HCT116 (cell line): ENCODE results near the gene LTC4S. TPM values are rescaled to one million over a fixed set of nuclear protein-coding genes. Genes with fewer than 3 reads are reported as not detected.
A peak's percentile ranks its signal among the peaks of the same experiment; 100 is the strongest.

Experiments used
- ATAC-seq: fragments of 200-7000 bp; cut with Tn5 transposase; 2 replicates; pipeline ENCODE4 v1.9.1; 2020; ENCODE audit warnings: mild to moderate bottlenecking, moderate library complexity
- BruUV-seq: library from RNA; stranded (reverse); fragments of 400-500 nt; replicated peaks from 2 replicates; lab custom pipeline; 2021; lab: Mats Ljungman, UMichigan
- CTCF ChIA-PET: fragments of 300-600 bp; sonication (Branson Sonifier 250); formaldehyde crosslinking; loops from one replicate; lab custom pipeline; 2021; ENCODE audit warnings: antibody characterized with exemption; lab: Charles Lee
- POLR2A ChIA-PET: fragments of 300-600, 350-600 bp; sonication (Branson Sonifier 250); formaldehyde crosslinking; loops from one replicate; lab custom pipeline; 2021; ENCODE audit warnings: antibody characterized with exemption; lab: Charles Lee
- RAD21 ChIA-PET, 2 experiments: fragments of 300-600 bp; sonication (Branson Sonifier 250); formaldehyde crosslinking; loops; one replicate each; lab custom pipeline; 2023; ENCODE audit warnings: low total read pairs in 2 of 2; ENCODE audit not compliant: uncharacterized antibody in 2 of 2, unreplicated experiment in 2 of 2, low non-redundant PET in 1 of 2; lab: Charles Lee
- DNase-seq: peaks from one replicate; pipeline ENCODE4 v3.0.0-alpha.2; 2010; ENCODE audit warnings: low read depth, low spot score
- H2AFZ ChIP-seq: fragments of 200-600 bp; shearing (Covaris generic), sonication (generic); 2 replicates; pipeline ENCODE4 v1.6.1; 2017; ENCODE audit warnings: low read depth, mixed run types, mixed read lengths, antibody characterized with exemption, low read length; ENCODE audit not compliant: poor library complexity, severe bottlenecking
- H3K27ac ChIP-seq: 2 replicates; pipeline ENCODE4 v1.5.1; 2012; ENCODE audit warnings: low read depth, low read length
- H3K27me3 ChIP-seq: fragments of 200-600 bp; sonication (generic); 2 replicates; pipeline ENCODE4 v1.6.1; 2016; ENCODE audit warnings: mixed run types, low read length, mixed read lengths; ENCODE audit not compliant: insufficient read depth
- H3K36me3 ChIP-seq, 2 experiments: fragments of 200-500 bp in 1 of 2; fragments of 200-600 bp in 1 of 2; sonication (Bioruptor generic) in 1 of 2; sonication (generic) in 1 of 2; 2 replicates each; pipeline versions ENCODE4 v1.5.1 to v1.6.1; 2014 to 2016; ENCODE audit warnings: low read length in 2 of 2, inconsistent platforms in 1 of 2, mixed read lengths in 1 of 2, mixed run types in 1 of 2; ENCODE audit not compliant: insufficient read depth in 2 of 2, control insufficient read depth in 1 of 2
- H3K4me1 ChIP-seq, 2 experiments: fragments of 200-600 bp in 1 of 2; sonication (generic) in 1 of 2; 2 replicates each; pipeline versions ENCODE4 v1.5.1 to v1.6.1; 2012 to 2017; ENCODE audit warnings: low read length in 2 of 2, inconsistent platforms in 1 of 2, mild to moderate bottlenecking in 1 of 2, mixed read lengths in 1 of 2, mixed run types in 1 of 2, moderate library complexity in 1 of 2; ENCODE audit not compliant: insufficient read depth in 2 of 2, control insufficient read depth in 1 of 2
- H3K4me2 ChIP-seq: fragments of 200-600 bp; sonication (generic); 2 replicates; pipeline ENCODE4 v1.6.1; 2017; ENCODE audit warnings: mixed run types, low read length, mixed read lengths
- H3K4me3 ChIP-seq, 2 experiments: fragments of 200-600 bp in 1 of 2; sonication (generic) in 1 of 2; replicated peaks in 1 of 2; 2 replicates each; pipeline ENCODE4 v1.5.1; 2011 to 2016; ENCODE audit warnings: low read length in 2 of 2, control low read depth in 1 of 2, low read depth in 1 of 2, mild to moderate bottlenecking in 1 of 2, mixed read lengths in 1 of 2, mixed run types in 1 of 2
- H3K79me2 ChIP-seq: fragments of 200-600 bp; sonication (generic); 2 replicates; pipeline ENCODE4 v1.6.1; 2017; ENCODE audit warnings: mild to moderate bottlenecking, mixed run types, low read length, moderate library complexity, mixed read lengths; ENCODE audit not compliant: insufficient read depth
- H3K9ac ChIP-seq: fragments of 200-600 bp; sonication (generic); 2 replicates; pipeline ENCODE4 v1.6.1; 2016; ENCODE audit warnings: low read length, mixed read lengths
- H3K9me2 ChIP-seq: fragments of 200-600 bp; sonication (generic), shearing (Covaris generic); 2 replicates; pipeline ENCODE4 v1.6.1; 2017; ENCODE audit warnings: mixed run types, mild to moderate bottlenecking, moderate library complexity; ENCODE audit not compliant: insufficient read depth
- H3K9me3 ChIP-seq, 2 experiments: fragments of 200-500 bp in 1 of 2; fragments of 200-600 bp in 1 of 2; sonication (Bioruptor generic) in 1 of 2; sonication (generic) in 1 of 2; 2 replicates each; pipeline ENCODE4 v1.6.1; 2014 to 2017; ENCODE audit warnings: low read length in 2 of 2, mixed read lengths in 2 of 2, inconsistent platforms in 1 of 2, low read depth in 1 of 2, mild to moderate bottlenecking in 1 of 2, mixed run types in 1 of 2, moderate library complexity in 1 of 2; ENCODE audit not compliant: control insufficient read depth in 1 of 2, insufficient read depth in 1 of 2
- H4K20me1 ChIP-seq: fragments of 200-600 bp; sonication (generic), shearing (Covaris generic); 2 replicates; pipeline ENCODE4 v1.6.1; 2017; ENCODE audit warnings: mixed run types, mild to moderate bottlenecking, moderate library complexity; ENCODE audit not compliant: insufficient read depth
- CEBPB ChIP-seq: IDR thresholded peaks from 2 replicates; pipeline ENCODE4 v1.6.1; 2012; ENCODE audit warnings: low read depth
- EGR1 ChIP-seq: IDR thresholded peaks from 2 replicates; pipeline ENCODE4 v1.6.1; 2012; ENCODE audit warnings: low read depth
- EZH2 ChIP-seq: fragments of 200-600 bp; sonication (generic); IDR thresholded peaks from 2 replicates; pipeline ENCODE4 v1.6.1; 2017; ENCODE audit warnings: antibody characterized with exemption, mixed run types
- EZH2phosphoT487 ChIP-seq: fragments of 200-600 bp; IDR thresholded peaks from 2 replicates; pipeline ENCODE4 v1.6.1; 2018; ENCODE audit warnings: antibody characterized with exemption, borderline replicate concordance
- FOSL1 ChIP-seq: IDR thresholded peaks from 2 replicates; pipeline ENCODE4 v1.6.1; 2012; ENCODE audit warnings: low read depth
- RAD21 ChIP-seq: IDR thresholded peaks from 2 replicates; pipeline ENCODE4 v1.6.1; 2012; ENCODE audit warnings: low read depth, mild to moderate bottlenecking
- SP1 ChIP-seq: IDR thresholded peaks from 2 replicates; pipeline ENCODE4 v1.6.1; 2012; ENCODE audit warnings: low read depth
- SRF ChIP-seq: IDR thresholded peaks from 2 replicates; pipeline ENCODE4 v1.6.1; 2012; ENCODE audit warnings: low read depth
- TCF7L2 ChIP-seq: IDR thresholded peaks from 2 replicates; pipeline ENCODE4 v1.7.0; 2011; ENCODE audit warnings: borderline replicate concordance, inconsistent platforms; ENCODE audit not compliant: insufficient read depth, insufficient read length; ENCODE audit errors: extremely low read depth
- YY1 ChIP-seq: IDR thresholded peaks from 2 replicates; pipeline ENCODE4 v1.6.1; 2011; ENCODE audit warnings: low read length, low read depth, moderate library complexity, mild to moderate bottlenecking; ENCODE audit not compliant: insufficient replicate concordance; ENCODE audit errors: extremely low read depth
- ZFX ChIP-seq: fragments of 450-650 bp; IDR thresholded peaks from 2 replicates; pipeline ENCODE4 v1.6.1; 2017
- ZNF274 ChIP-seq: fragments of 200-500 bp; sonication (Bioruptor generic); IDR thresholded peaks from 2 replicates; pipeline ENCODE4 v1.6.1; 2014; ENCODE audit warnings: mild to moderate bottlenecking, low read depth, low read length, inconsistent platforms
- intact Hi-C: fragments of 100-400 bp; cut with micrococcal nuclease; formaldehyde crosslinking; loops from 2 replicates; pipeline ENCODE4 v1.10.0; 2022
- total RNA-seq: library from RNA; stranded (reverse); gene quantifications from one replicate; pipeline ENCODE4 v1.2.1, GENCODE V29; 2021; ENCODE audit not compliant: unreplicated experiment
- TF ChIP-seq, protein P1 (sequence below): IDR thresholded peaks from 2 replicates; pipeline ENCODE4 v1.6.1; 2011; ENCODE audit warnings: mild to moderate bottlenecking, low read length, moderate library complexity; ENCODE audit not compliant: insufficient replicate concordance; ENCODE audit errors: extremely low read depth
- TF ChIP-seq, protein P2 (sequence below): IDR thresholded peaks from 2 replicates; pipeline ENCODE4 v1.6.1; 2012

LTC4S gene
- total RNA-seq, 1 experiment from 2014 or later, result 5.0 TPM

DNA sequence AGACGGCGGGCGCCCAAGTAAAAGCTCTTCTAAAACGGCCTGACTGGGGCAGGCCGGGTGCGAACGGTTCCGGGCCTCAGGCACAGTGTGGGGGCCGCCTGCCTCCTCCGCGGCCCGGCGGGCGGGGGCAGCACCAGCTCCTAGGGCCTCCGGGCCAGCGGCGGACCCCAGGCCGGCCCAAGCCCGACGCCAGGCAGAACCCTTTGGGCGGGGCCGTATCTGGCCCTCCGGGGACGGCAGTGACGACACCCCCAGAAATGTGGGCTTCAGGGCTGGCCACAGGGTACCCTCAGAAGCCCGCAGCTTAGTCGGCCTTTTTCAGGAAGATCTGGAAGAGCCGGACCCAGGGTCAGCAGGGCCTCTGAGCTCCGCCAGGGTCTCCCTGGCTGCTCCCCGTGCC is 4.0 kb downstream of the LTC4S start:
- Histone ChIP-seq H4K20me1 (no peaks in the 10 kb centered on the region), H3K4me1 (peaks cover 15 to 33% of the 10 kb centered on the region in 2 experiments; a peak in 3 of 4 replicates)
- POLR2A ChIA-PET, result interaction anchor here (2.9 kb wide), 1 partner anchor 9 kb away, joined by 8 read pairs; the partner anchor contains the start of gene MGAT4B
- ATAC-seq, result no peak
- TF ChIP-seq EGR1, result no peak
- TF ChIP-seq CEBPB, result no peak
- TF ChIP-seq, protein P1, sequence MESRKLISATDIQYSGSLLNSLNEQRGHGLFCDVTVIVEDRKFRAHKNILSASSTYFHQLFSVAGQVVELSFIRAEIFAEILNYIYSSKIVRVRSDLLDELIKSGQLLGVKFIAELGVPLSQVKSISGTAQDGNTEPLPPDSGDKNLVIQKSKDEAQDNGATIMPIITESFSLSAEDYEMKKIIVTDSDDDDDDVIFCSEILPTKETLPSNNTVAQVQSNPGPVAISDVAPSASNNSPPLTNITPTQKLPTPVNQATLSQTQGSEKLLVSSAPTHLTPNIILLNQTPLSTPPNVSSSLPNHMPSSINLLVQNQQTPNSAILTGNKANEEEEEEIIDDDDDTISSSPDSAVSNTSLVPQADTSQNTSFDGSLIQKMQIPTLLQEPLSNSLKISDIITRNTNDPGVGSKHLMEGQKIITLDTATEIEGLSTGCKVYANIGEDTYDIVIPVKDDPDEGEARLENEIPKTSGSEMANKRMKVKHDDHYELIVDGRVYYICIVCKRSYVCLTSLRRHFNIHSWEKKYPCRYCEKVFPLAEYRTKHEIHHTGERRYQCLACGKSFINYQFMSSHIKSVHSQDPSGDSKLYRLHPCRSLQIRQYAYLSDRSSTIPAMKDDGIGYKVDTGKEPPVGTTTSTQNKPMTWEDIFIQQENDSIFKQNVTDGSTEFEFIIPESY, result no peak
- no peak for TF ChIP-seq RAD21
- TF ChIP-seq SRF, result no peak
- no peak for TF ChIP-seq ZNF274
- TF ChIP-seq, protein P2, sequence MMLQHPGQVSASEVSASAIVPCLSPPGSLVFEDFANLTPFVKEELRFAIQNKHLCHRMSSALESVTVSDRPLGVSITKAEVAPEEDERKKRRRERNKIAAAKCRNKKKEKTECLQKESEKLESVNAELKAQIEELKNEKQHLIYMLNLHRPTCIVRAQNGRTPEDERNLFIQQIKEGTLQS, result no peak
- no peak for TF ChIP-seq TCF7L2
- TF ChIP-seq EZH2, result no peak
- no peak for TF ChIP-seq SP1
- no peak for TF ChIP-seq FOSL1
- TF ChIP-seq YY1, result no peak
- TF ChIP-seq EZH2phosphoT487, result no peak
- no peak for TF ChIP-seq ZFX
- TF ChIP-seq, all 23 proteins: peak for 0
- no peaks in the 10 kb centered on the region for H3K27me3 ChIP-seq
- H3K27ac ChIP-seq, result peak overlapping the region; percentile 99; the same call in 1 of the 2 replicates
- DNase-seq, result no peak
- H3K9me3 ChIP-seq, result no peaks in the 10 kb centered on the region
- no peak overlapping the region for H3K4me2 ChIP-seq
- BruUV-seq, result no TSS peak
- H3K36me3 ChIP-seq, result peaks cover 5 to 20% of the 10 kb centered on the region in 2 experiments; a peak in 1 of 4 replicates
- ChIA-PET CTCF (no interaction called here), RAD21 (no interaction called here)
- no peaks in the 10 kb centered on the region for H3K9me2 ChIP-seq
- H3K9ac ChIP-seq, result no peak overlapping the region
- intact Hi-C loops, result loop anchor here (2.0 kb wide), 1 partner anchor 65 kb away; the partner anchor contains the start of gene MAML1
- peaks cover 19% of the 10 kb centered on the region; the same call in 1 of the 2 replicates for H3K79me2 ChIP-seq
- no peak overlapping the region for H2AFZ ChIP-seq
- no peak overlapping the region for H3K4me3 ChIP-seq
